KG1 (cell line): ENCODE measurements around the gene PDE6H.

ENCODE experiments used
- DNase-seq: peaks from one replicate; lab custom pipeline; 2025; lab: John Stamatoyannopoulos, UW

Gene PDE6H

GRCh38 chr12:14951851-14952250 lies 21.0 kb upstream of the PDE6H start:
- DNase-seq: no peak

- DNase-seq: no peak
These were observed 20.4 kb upstream of the PDE6H start for GRCh38 chr12:14952299-14952921.

- DNase-seq: no peak
These were observed 19.1 kb upstream of the PDE6H start for GRCh38 chr12:14953752-14954151.

- DNase-seq: no peak
These were observed 18.6 kb upstream of the PDE6H start for GRCh38 chr12:14954269-14954668.

GRCh38 chr12:14956024-14956891 lies 16.6 kb upstream of the PDE6H start:
- DNase-seq: peak; percentile 15

DNA sequence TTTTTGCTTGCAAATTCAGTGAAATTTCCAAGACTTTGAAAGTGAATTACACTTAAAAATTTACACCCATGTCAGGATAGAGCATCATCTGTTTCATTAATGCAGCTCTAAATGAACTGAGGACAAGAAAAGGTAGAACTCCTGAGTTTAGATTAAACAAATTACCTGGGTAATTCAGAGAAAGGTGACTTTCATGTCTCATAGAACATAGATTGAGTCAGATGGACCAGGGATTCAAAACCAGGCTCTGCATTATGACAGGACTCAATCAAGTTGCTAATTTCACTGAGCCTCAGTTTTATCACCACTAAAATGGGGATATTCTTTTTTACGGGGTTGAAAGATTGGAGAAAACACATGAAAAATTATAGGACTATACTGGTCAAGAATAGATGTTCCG lies 15.9 kb upstream of the PDE6H start:
- DNase-seq: no peak

DNA sequence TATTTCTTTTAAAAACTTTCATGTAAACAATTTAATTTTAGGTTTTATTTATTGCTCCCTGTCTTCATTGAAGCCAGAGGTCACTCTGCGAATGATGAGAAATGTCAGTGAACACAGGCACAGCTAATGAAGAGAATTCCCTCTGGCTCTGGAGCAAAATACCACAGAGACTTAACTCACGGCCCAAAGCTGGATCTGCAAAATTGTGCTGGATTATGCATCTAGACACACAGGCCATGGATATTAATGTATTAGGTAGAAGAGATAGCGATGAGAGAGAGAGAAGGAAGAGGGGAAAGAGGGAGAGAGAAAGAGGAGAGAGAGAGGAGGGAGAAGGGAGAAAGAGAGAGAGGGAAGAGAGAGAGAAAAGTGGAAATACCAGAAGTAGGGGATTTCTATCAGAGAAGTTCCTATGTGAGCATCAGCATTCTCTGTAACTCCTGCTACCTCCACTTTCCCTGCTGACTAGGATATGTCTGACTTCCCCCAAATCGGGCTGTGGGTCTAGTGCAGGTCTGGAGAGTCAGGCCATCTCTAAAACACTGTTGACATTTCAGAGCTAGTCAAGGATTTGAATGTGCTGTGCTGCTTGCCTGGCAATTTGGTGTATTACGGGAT lies 15.2 kb upstream of the PDE6H start:
- no peak for DNase-seq

DNA sequence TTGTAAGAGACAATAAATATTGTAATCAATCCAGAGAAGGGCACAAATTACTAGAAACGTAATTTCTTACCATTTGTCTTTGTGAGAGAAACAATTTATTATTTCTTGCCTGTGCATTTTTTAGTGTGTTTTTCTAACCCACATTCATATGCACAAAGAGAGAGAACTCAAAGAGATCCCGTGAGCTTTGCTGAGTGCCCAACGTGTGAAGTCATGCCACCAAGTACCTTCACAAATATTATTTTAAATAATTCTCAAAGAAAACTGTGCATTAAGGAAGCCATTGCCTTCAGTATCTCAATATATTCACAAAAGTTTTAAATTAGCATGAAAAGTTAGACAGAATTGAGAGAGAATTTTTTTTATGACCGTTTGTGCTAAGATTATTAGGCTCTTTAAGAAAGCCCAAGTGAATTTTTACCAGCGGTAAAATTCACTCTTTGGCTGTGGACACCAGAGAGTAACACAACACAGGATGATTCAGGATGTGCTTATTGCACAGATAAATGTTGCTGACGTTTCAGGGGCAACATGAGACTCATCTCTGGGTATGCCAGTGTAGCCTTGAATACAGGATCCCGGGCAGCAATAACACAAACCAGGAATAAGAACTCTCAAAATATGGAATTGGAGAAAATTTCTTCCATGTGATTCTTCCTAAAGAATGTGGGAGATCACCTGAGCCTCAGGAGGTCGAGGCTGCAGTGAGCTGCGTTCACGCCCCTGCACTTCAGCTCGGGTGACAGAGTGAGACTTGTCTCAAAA lies 14.3 kb upstream of the PDE6H start:
- DNase-seq: no peak

DNA sequence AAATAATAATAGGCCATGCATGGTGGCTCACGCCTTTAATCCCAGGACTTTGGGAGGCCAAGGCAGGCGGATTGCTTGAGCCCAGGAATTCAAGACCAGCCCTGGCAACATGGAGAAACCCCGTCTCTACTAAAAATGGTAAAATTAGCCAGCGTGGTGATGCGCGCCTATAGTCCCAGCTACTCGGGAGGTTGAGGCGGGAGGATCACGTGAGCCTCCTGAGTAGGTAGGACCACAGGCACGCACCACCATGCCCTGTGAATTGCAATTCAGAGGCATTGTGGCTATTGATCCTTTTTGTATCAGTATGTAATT lies 13.8 kb upstream of the PDE6H start:
- DNase-seq: no peak

DNA sequence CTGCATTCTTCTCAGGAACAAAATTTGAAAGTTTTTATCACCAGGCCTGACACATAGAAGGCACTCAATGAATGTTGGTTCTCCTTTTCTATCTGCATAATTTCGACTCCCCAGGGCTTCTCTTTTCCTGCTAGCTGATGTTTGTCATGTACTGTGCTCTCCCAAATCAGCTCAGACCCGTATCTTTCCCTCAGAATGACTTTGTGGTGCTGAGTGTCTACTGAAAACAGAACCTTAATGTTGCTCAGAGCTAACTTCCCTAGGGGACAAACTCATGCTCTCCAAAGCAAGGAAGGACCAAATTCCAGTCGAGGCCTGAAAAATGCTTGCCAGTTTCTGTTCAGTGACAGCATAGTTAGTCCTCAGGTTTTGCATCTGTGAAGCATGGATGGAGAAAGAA lies 13.4 kb upstream of the PDE6H start:
- DNase-seq: no peak

GRCh38 chr12:14959916-14960496 lies 12.8 kb upstream of the PDE6H start:
- no peak for DNase-seq

GRCh38 chr12:14960548-14961465 lies 12.0 kb upstream of the PDE6H start:
- DNase-seq: peak; percentile 66

- peak; percentile 72 for DNase-seq
These were observed 11.2 kb upstream of the PDE6H start, which contains the start of gene ARHGDIB for GRCh38 chr12:14961466-14962152. ARHGDIB (minus strand) TSS chr12:14961601; CDS start chr12:14950712, 10,889 bp downstream.

GRCh38 chr12:14962153-14962539 lies 10.7 kb upstream of the PDE6H start:
- DNase-seq: no peak

GRCh38 chr12:14962797-14963196 lies 10.0 kb upstream of the PDE6H start:
- DNase-seq: no peak

GRCh38 chr12:14963520-14963919 lies 9.3 kb upstream of the PDE6H start:
- DNase-seq: no peak

GRCh38 chr12:14964406-14964805 lies 8.4 kb upstream of the PDE6H start:
- no peak for DNase-seq

DNA sequence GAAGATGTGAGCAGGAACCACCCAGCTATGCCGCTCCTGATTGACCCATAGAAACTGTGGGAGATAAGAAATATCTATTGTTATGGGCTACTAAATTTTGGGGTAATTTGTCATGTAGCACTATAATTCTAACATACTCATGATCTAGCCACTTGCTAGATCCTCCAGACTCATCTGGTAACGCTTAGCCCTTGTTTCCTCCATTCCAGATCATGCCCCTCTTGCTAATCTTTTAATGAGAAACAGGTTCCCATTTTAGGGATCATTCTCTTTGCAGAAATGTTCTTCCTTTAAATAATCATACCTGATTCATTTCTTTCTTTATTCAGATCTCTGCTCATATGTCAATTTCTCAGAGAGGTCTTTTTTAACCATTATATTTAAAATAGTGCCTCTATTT lies 7.6 kb upstream of the PDE6H start:
- no peak for DNase-seq

- no peak for DNase-seq
These were observed 4.4 kb upstream of the PDE6H start for GRCh38 chr12:14968478-14968877.

- DNase-seq: no peak
These were observed 2.4 kb upstream of the PDE6H start for GRCh38 chr12:14970473-14970872.
